KMS-11 (cell line): ENCODE measurements around the gene GPNMB.

Experiments used
- H2AFZ ChIP-seq: fragments of 200-600 bp; sonication (generic); 2 replicates; pipeline ENCODE4 v1.6.1; 2016; ENCODE audit warnings: antibody characterized with exemption, mixed run types, low read depth
- H3K27ac ChIP-seq: fragments of 200-600 bp; sonication (generic); 2 replicates; pipeline ENCODE4 v1.6.1; 2016; ENCODE audit warnings: mild to moderate bottlenecking, mixed run types
- H3K27me3 ChIP-seq: fragments of 200-600 bp; sonication (generic); 2 replicates; pipeline ENCODE4 v1.6.1; 2017; ENCODE audit warnings: mild to moderate bottlenecking, low read depth, mixed run types, moderate library complexity; ENCODE audit not compliant: insufficient read depth
- H3K36me3 ChIP-seq: fragments of 200-600 bp; sonication (generic); 2 replicates; pipeline ENCODE4 v1.6.1; 2017; ENCODE audit warnings: mild to moderate bottlenecking, mixed run types; ENCODE audit not compliant: insufficient read depth
- H3K4me1 ChIP-seq: fragments of 200-600 bp; sonication (generic); 2 replicates; pipeline ENCODE4 v1.6.1; 2016; ENCODE audit warnings: mild to moderate bottlenecking, low read depth, mixed run types; ENCODE audit not compliant: poor library complexity, severe bottlenecking
- H3K4me2 ChIP-seq: fragments of 200-600 bp; sonication (generic); 2 replicates; pipeline ENCODE4 v1.7.0; 2016; ENCODE audit warnings: mild to moderate bottlenecking, mixed run types
- H3K4me3 ChIP-seq: fragments of 200-600 bp; sonication (generic); IDR thresholded peaks from 2 replicates; pipeline ENCODE4 v1.6.1; 2017; ENCODE audit warnings: low read depth, low read length, mixed read lengths; ENCODE audit not compliant: insufficient read depth
- H3K79me2 ChIP-seq: fragments of 200-600 bp; sonication (generic); 2 replicates; pipeline ENCODE4 v1.6.1; 2016; ENCODE audit warnings: low read depth, mixed run types; ENCODE audit not compliant: insufficient read depth
- H3K9ac ChIP-seq: fragments of 200-600 bp; sonication (generic); 2 replicates; pipeline ENCODE4 v1.6.1; 2016; ENCODE audit warnings: mild to moderate bottlenecking, mixed run types
- H4K20me1 ChIP-seq: fragments of 200-600 bp; sonication (generic); 2 replicates; pipeline ENCODE4 v1.6.1; 2016; ENCODE audit warnings: mild to moderate bottlenecking, mixed run types; ENCODE audit not compliant: insufficient read depth
- CTCF ChIP-seq: fragments of 200-600 bp; sonication (generic); conservative IDR thresholded peaks from 2 replicates; pipeline ENCODE4 v1.6.1; 2017; ENCODE audit warnings: low read depth, mild to moderate bottlenecking, antibody characterized with exemption, low read length, moderate library complexity, mixed read lengths

The GPNMB gene

GRCh38 chr7:23205909-23206767 lies 40.4 kb upstream of the GPNMB start:
- no peak overlapping the region for H3K27ac ChIP-seq
- H2AFZ ChIP-seq = no peak overlapping the region
- TF ChIP-seq CTCF = no peak
- no peak overlapping the region for H3K4me2 ChIP-seq
- no peak overlapping the region for H3K9ac ChIP-seq
- H4K20me1 ChIP-seq = no peaks in the 10 kb centered on the region
- H3K79me2 ChIP-seq = no peaks in the 10 kb centered on the region
- H3K27me3 ChIP-seq = no peaks in the 10 kb centered on the region
- no peaks in the 10 kb centered on the region for H3K36me3 ChIP-seq
- H3K4me3 ChIP-seq = no peak overlapping the region
- H3K4me1 ChIP-seq = no peaks in the 10 kb centered on the region

GRCh38 chr7:23207021-23207420 lies 39.6 kb upstream of the GPNMB start:
- TF ChIP-seq CTCF = no peak

GRCh38 chr7:23207884-23208283 lies 38.7 kb upstream of the GPNMB start:
- Histone ChIP-seq H3K4me2 (no peak overlapping the region), H3K4me3 (no peak overlapping the region), H2AFZ (no peak overlapping the region), H4K20me1 (no peaks in the 10 kb centered on the region), H3K27me3 (no peaks in the 10 kb centered on the region), H3K36me3 (no peaks in the 10 kb centered on the region), H3K79me2 (no peaks in the 10 kb centered on the region), H3K27ac (no peak overlapping the region), H3K4me1 (no peaks in the 10 kb centered on the region), H3K9ac (no peak overlapping the region)
- no peak for TF ChIP-seq CTCF

More at GRCh38 chr7:23207021-23207420, 39.6 kb upstream of the GPNMB start:
- no peak overlapping the region for H2AFZ ChIP-seq
- H4K20me1 ChIP-seq = no peaks in the 10 kb centered on the region
- H3K4me1 ChIP-seq = no peaks in the 10 kb centered on the region
- H3K27me3 ChIP-seq = no peaks in the 10 kb centered on the region
- no peak overlapping the region for H3K4me3 ChIP-seq
- no peak overlapping the region for H3K4me2 ChIP-seq
- H3K27ac ChIP-seq = no peak overlapping the region
- H3K9ac ChIP-seq = no peak overlapping the region
- no peaks in the 10 kb centered on the region for H3K79me2 ChIP-seq
- no peaks in the 10 kb centered on the region for H3K36me3 ChIP-seq

GRCh38 chr7:23208316-23208715 lies 38.3 kb upstream of the GPNMB start:
- H2AFZ ChIP-seq = no peak overlapping the region
- H3K4me2 ChIP-seq = no peak overlapping the region
- H3K4me3 ChIP-seq = no peak overlapping the region
- H3K9ac ChIP-seq = no peak overlapping the region
- no peak overlapping the region for H3K27ac ChIP-seq
- no peaks in the 10 kb centered on the region for H3K4me1 ChIP-seq
- H3K79me2 ChIP-seq = no peaks in the 10 kb centered on the region
- no peak for TF ChIP-seq CTCF
- H4K20me1 ChIP-seq = no peaks in the 10 kb centered on the region
- no peaks in the 10 kb centered on the region for H3K36me3 ChIP-seq
- no peaks in the 10 kb centered on the region for H3K27me3 ChIP-seq
